HEK293 (cell line): ENCODE data around the gene ARHGAP45.

Experiments used
- CTCF ChIP-seq: fragments of 450-650 bp; formaldehyde crosslinking; IDR thresholded peaks from 2 replicates; pipeline ENCODE4 v1.5.1; 2016; ENCODE audit warnings: missing biosample characterization, missing genetic modification characterization
- PRDM2 ChIP-seq: fragments of 450-650 bp; formaldehyde crosslinking; IDR thresholded peaks from 2 replicates; pipeline ENCODE4 v1.5.1; 2016; ENCODE audit warnings: missing biosample characterization, missing genetic modification characterization, borderline replicate concordance
- TSHZ1 ChIP-seq: fragments of 450-650 bp; formaldehyde crosslinking; IDR thresholded peaks from 2 replicates; pipeline ENCODE4 v1.5.1; 2016; ENCODE audit warnings: missing biosample characterization, missing genetic modification characterization, borderline replicate concordance
- ZBTB1 ChIP-seq: fragments of 450-650 bp; formaldehyde crosslinking; IDR thresholded peaks from 2 replicates; pipeline ENCODE4 v1.5.1; 2016; ENCODE audit warnings: missing biosample characterization, missing genetic modification characterization
- ZEB2 ChIP-seq: fragments of 450-650 bp; formaldehyde crosslinking; IDR thresholded peaks from 2 replicates; pipeline ENCODE4 v1.5.1; 2016; ENCODE audit warnings: missing biosample characterization, missing genetic modification characterization
- ZNF138 ChIP-seq: fragments of 450-650 bp; formaldehyde crosslinking; IDR thresholded peaks from 2 replicates; pipeline ENCODE4 v1.5.1; 2016; ENCODE audit warnings: missing biosample characterization, missing genetic modification characterization, borderline replicate concordance
- ZNF426 ChIP-seq: fragments of 450-650 bp; formaldehyde crosslinking; IDR thresholded peaks from 2 replicates; pipeline ENCODE4 v1.5.1; 2017; ENCODE audit warnings: missing biosample characterization, missing genetic modification characterization, mild to moderate bottlenecking, inconsistent platforms, moderate library complexity
- ZNF560 ChIP-seq: fragments of 450-650 bp; formaldehyde crosslinking; IDR thresholded peaks from 2 replicates; pipeline ENCODE4 v1.5.1; 2017; ENCODE audit warnings: missing biosample characterization, missing genetic modification characterization, borderline replicate concordance
- ZNF571 ChIP-seq: fragments of 450-650 bp; formaldehyde crosslinking; IDR thresholded peaks from 2 replicates; pipeline ENCODE4 v1.5.0; 2017; ENCODE audit warnings: missing biosample characterization, missing genetic modification characterization
- ZNF623 ChIP-seq: fragments of 450-650 bp; formaldehyde crosslinking; IDR thresholded peaks from 2 replicates; pipeline ENCODE4 v1.5.1; 2016; ENCODE audit warnings: missing biosample characterization, missing genetic modification characterization
- TF ChIP-seq, protein P1 (sequence below): fragments of 450-650 bp; formaldehyde crosslinking; IDR thresholded peaks from 2 replicates; pipeline ENCODE4 v1.5.1; 2017; ENCODE audit warnings: missing biosample characterization, missing genetic modification characterization

DNA sequence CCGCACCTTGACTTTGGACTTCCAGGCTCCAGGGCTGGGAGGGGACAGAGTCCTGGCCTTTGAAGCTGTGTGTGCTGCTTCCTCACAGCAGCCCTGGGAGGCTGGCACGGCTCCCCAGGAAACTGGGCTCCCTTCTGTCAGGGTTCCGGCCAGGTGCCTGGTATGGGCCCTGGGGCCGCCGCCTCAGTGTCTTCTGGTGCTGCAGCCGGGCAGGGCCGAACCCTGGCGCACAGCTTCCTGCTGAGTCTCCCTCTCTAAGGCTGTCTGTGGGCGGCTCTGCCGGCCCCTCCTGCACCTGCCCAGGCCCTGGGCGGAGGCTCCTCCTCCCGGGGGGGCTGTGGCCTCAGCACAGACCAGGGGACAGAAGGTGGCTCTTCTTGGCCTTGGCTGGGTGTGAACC is 69.2 kb downstream of the ARHGAP45 start:
- TF ChIP-seq CTCF (no peak), TSHZ1 (no peak), ZNF138 (no peak), ZNF426 (no peak), PRDM2 (no peak), ZNF560 (tag by site-specific recombination) (no peak), ZBTB1 (tag by site-specific recombination) (no peak), ZEB2 (tag by site-specific recombination) (no peak), ZNF623 (tag by site-specific recombination) (no peak), ZNF571 (no peak)
- TF ChIP-seq, protein P1, sequence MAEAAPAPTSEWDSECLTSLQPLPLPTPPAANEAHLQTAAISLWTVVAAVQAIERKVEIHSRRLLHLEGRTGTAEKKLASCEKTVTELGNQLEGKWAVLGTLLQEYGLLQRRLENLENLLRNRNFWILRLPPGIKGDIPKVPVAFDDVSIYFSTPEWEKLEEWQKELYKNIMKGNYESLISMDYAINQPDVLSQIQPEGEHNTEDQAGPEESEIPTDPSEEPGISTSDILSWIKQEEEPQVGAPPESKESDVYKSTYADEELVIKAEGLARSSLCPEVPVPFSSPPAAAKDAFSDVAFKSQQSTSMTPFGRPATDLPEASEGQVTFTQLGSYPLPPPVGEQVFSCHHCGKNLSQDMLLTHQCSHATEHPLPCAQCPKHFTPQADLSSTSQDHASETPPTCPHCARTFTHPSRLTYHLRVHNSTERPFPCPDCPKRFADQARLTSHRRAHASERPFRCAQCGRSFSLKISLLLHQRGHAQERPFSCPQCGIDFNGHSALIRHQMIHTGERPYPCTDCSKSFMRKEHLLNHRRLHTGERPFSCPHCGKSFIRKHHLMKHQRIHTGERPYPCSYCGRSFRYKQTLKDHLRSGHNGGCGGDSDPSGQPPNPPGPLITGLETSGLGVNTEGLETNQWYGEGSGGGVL (tag by site-specific recombination) = no peak
